ENCODE measurements around the gene MKLN1.
A peak's percentile ranks its signal among the peaks of the same experiment; 100 is the strongest.
"Not testable (repeated sequence)": the region's sequence is repeated elsewhere in the genome, so short reads cannot be mapped to it uniquely, and the experiment has no call there.

MKLN1 gene

DNA sequence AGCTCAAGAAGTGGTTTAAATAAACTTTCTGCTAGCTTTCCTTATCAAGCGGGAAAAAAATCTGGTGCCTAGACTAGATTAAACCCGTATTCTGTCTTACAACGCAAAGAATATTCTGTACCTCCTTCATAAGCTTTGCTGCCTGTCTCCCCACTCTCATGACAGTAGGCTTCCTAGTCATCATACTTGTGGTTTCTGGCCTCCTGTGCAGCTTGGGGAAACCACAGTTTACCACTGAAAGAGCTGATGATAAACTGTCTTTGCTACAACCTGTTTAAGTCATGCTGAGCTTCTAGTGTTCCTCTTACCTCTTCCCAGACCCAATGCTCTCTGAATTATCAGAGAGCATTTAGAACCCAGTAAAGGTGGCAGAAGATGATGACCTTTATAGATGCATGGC lies 173.7 kb downstream of the MKLN1 start:
- peak; percentile 42 for DNase-seq (ENCODE audit: low spot score)

- no peak for DNase-seq (ENCODE audit: low spot score)
These were observed 174.4 kb downstream of the MKLN1 start for GRCh38 chr7:131501930-131502685.

GRCh38 chr7:131502810-131503508 lies 175.3 kb downstream of the MKLN1 start:
- DNase-seq (ENCODE audit: low spot score) = peak; percentile 30

DNA sequence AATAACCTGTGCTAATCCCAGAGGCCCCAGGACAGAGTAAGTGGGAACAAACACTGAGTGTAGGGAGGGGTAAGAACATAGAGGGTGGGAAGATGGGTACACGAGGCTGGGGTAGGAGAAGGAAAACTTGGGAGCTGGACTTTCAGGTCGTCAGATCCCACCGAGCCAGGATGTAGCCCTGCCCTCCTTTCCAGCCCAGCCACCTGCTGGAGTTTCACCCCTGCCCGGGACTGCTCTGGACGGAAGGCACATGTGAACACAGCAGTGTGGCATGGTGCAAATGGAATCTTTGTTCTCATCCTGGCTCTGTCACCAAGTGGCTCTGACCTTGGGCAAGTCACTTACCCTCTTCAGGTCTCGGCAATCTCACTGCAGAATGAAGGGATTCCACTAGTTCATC lies 176.0 kb downstream of the MKLN1 start:
- no peak for DNase-seq (ENCODE audit: low spot score)

DNA sequence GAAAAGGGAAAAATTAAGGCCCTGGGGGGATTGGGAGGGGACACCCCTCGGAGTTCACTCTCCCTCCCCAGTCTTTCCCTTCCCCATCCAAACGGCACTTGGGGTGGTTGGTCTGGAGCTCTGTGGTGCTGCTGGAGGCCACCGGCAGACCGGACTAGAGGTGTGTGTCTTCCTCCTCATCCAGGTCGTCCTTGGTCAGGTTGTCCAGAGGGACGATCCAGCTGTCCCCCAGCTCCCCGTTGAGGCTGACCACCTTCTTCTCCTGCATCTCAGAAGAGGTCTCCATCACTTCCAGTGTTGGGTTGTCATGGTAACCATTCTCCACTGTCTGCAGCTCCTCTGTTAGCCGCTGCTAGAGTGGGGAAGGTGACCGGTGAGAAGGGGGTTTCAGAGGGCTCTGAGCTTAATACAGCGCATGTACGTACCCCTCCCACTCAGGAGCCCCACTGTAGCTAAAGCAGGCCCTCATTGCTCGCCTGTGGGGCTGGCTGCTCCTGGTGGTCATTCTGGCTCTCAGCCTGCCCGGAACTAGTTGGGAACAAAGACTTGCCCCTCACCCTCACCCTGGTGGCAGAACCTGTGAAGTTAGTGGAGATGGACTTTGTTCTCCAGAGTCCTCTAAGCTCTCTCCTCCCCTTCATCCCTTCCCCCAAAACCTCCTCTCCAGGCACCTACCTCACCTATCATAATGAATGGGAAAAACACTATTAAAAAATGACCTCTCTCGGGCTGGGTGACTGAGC lies 176.7 kb downstream of the MKLN1 start:
- DNase-seq (ENCODE audit: low spot score) = no peak

DNA sequence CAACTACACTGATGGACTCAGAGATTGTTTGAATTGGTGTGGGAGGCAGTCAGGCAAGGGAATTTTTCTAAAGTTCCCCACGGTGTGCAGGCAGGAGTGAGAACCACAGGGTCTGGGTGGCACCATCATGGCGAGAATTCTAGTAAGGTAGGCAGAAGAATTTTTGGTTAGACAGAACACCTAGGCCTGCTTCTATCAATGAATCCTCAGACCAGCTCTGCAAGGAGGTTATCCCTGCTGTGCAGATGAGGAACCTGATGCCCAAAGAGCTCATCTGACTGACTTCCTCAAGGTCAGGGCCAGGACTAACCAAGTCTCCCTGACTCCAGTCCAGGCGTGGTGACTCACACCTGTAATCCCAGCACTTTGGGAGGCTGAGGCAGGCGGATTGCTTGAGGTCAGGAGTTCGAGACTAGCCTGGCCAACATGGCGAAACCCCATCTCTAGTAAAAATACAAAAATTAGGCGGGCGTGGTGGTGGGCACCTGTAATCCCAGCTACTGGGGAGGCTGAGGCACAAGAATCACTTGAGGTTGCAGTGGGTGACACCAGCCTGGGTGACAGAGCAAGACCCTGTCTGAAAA lies 177.5 kb downstream of the MKLN1 start:
- not testable (repeated sequence) for DNase-seq (ENCODE audit: low spot score)

DNA sequence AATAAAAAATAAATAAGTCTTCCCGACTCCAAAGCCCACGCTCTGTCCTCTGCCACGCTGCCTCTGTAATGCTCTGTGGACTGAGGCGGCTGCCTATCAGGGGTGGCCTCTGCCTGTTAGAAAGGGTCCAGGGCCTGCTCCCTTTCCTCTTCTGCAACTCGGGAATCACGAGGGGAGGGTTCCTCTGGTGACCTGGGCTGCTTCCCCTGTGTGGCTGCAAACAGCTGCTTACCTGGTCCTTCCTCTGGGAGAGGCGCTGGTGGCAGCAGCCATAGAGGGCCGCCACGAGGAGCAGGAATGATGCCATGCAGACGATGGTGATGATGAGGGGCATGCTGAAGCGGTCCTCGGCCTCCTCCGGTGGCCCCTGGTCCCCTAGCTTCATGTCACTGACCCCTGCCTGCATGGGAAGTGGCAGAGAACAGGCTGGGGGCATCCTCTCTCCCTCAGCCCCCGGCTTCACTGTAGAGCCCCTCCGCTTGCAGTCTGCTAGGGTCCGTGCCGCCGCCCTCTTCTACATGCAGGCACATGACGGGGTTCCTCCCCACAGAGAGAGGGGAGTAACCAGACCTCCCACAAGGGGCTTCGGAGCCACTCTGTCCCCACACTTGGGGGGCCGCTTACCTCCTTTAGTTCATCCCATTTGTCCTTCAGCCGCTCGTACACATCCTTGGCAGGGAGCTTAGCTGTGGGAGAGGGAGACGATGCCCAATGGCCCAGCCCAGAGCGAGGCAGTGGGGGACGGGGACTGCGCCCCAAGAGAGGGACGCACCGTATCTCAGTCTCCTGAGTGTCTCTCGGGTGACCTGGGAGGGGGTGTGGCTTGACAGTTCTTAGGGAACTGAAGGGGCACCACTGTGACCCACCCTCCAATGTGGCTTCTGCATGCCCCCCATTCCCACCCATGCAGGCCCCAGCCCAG lies 178.2 kb downstream of the MKLN1 start:
- no peak for DNase-seq (ENCODE audit: low spot score)

- DNase-seq (ENCODE audit: low spot score) = no peak
These were observed 178.9 kb downstream of the MKLN1 start for GRCh38 chr7:131506597-131506996.

DNA sequence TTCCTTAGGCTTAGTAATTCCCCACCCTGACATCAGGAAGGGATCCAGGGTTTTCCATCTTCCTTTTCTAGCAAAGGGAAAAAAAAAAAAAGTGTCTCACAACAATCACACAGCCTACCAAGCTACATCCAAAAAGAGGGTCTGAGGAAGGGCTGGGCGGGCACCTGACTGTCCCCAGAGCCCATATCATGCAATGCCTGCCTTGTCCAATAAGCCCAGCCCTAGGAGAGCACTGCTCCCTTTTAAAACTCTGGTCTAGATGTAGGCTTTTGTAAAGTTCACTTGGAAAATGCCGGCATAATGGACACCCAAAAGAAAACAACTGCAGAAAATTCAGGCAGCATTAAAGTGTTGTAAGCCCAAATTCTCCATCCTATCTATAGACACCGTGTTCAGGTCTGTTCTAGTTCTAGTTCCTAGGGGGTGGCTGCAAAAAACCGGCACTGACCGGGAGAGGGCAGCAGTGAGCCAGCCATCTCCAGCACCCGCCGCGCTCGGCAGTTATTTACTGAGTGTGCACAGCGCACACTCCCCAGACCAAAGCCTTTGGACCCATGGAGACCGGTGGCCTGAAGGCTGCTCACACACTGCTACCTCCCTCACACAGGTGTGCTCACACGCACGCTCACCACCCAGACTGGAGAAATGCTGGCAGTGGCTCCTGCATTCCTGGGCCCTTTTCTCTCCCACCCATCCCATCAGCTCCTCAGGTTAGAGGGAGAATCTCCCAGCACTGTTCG lies 180.1 kb downstream of the MKLN1 start:
- DNase-seq (ENCODE audit: low spot score) = peak; percentile 82

- DNase-seq (ENCODE audit: low spot score) = no peak
These were observed 181.2 kb downstream of the MKLN1 start for GRCh38 chr7:131508754-131509486.

- DNase-seq (ENCODE audit: low spot score) = no peak
These were observed 182.1 kb downstream of the MKLN1 start for GRCh38 chr7:131509781-131510180.

DNA sequence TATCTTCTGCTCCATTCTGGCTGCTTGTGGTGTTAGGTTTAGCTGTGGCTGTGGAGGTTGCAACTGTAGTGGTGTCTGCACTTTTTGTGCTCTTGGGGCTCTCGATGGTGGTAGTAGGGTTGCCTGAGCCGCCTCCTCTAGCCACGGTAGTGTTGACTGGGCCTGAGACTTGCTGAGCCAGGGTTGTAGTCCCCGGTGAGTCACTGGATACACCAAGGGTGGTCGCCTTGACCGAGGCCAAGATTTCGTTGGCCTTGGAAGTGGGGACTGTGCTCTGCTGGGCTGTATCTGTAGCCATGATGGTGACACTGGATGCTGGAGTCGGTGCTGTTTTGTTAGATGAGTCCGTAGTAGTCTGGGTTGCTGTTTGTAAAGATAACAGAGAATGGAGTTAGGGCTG lies 183.4 kb downstream of the MKLN1 start:
- DNase-seq (ENCODE audit: low spot score) = no peak

DNA sequence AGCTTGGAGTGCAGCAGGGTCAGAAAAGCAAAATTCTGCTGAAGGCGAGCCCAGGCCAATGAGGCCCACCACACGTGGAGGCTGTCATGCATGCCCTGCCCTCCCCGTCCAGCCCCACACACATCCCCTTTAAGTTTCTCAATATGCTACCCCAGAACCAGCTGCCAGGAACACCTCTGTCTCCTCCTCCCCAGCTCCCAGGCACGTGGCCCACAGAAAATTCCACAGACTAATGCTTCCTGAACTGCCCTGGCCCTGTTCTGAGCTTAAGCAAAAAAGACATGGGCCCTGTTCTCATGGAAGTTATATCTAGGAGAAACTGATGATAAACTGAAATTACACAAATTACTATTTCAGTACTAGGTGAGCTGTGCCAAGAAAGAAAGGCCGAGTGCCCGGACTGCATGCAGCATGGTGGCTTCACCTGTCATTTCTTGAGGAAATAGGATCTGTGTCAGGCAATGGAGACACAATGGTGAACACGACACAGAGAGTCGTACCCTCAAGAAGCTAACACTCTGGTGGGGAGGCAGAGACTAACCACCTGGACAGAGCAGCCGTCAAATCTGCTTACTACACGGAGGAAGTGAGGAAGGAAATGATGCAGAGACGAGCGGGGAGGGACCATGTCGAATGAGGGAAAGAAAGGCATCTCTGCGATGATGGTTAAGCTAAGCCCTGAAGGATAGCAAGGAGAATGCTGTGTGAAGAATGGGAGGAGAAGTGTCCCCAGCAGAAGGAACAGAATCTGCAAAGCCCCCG lies 184.3 kb downstream of the MKLN1 start:
- DNase-seq (ENCODE audit: low spot score) = no peak

- peak; percentile 90 for DNase-seq (ENCODE audit: low spot score)
These were observed 185.8 kb downstream of the MKLN1 start for GRCh38 chr7:131513245-131514061.

- not testable (repeated sequence) for DNase-seq (ENCODE audit: low spot score)
These were observed 187.8 kb downstream of the MKLN1 start for GRCh38 chr7:131515471-131515870.

DNA sequence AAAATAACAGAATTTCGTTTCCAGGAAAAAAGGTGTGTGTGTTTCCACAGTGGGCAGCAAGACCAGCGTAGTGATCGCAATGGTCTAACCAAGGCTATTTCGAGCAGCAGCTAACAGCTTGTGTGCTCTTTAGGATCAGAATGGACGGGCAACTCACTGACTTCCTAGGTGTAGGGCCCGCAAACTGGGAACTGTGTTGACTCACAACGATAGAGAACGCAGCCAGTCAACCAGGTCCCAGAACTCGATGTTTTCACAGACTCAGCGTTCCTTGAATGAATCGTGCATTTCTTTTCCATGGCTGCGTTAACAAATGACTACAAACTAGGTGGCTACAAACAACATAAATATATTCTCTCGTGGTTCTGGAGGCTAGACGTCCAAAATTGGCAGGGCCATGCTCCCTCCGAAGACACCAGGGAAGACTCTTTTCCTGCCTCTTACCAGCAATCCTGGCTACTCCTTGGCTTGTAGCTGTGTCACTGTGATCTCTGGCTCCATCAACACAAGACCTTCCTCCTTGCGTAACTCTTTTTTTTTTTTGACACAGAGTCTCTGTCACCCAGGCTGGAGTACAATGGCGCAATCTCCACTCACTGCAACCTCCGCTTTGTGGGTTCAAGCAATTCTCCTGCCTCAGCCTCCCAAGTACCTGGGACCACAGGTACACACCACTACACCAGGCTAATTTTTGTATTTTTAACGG lies 189.7 kb downstream of the MKLN1 start:
- no peak for DNase-seq (ENCODE audit: low spot score)

GRCh38 chr7:131518626-131519025 lies 190.9 kb downstream of the MKLN1 start:
- DNase-seq (ENCODE audit: low spot score) = no peak
